22Rv1 (cell line): ENCODE results near the gene TLE1.
"Not testable (repeated sequence)": the region's sequence is repeated elsewhere in the genome, so short reads cannot be mapped to it uniquely, and the experiment has no call there.

Source experiments
- H3K27ac ChIP-seq: fragments of 450-650 bp; 2 replicates; pipeline ENCODE4 v1.5.1; 2017
- CTCF ChIP-seq: fragments of 450-650 bp; IDR thresholded peaks from 2 replicates; pipeline ENCODE4 v1.5.1; 2017; ENCODE audit warnings: mild to moderate bottlenecking
- ZFX ChIP-seq: fragments of 450-650 bp; IDR thresholded peaks from 2 replicates; pipeline ENCODE4 v1.6.1; 2017; ENCODE audit warnings: antibody characterized with exemption, borderline replicate concordance

TLE1 gene

GRCh38 chr9:81650586-81651515 lies 38.5 kb downstream of the TLE1 start:
- TF ChIP-seq ZFX (no peak), CTCF (no peak)
- H3K27ac ChIP-seq, result no peak overlapping the region

DNA sequence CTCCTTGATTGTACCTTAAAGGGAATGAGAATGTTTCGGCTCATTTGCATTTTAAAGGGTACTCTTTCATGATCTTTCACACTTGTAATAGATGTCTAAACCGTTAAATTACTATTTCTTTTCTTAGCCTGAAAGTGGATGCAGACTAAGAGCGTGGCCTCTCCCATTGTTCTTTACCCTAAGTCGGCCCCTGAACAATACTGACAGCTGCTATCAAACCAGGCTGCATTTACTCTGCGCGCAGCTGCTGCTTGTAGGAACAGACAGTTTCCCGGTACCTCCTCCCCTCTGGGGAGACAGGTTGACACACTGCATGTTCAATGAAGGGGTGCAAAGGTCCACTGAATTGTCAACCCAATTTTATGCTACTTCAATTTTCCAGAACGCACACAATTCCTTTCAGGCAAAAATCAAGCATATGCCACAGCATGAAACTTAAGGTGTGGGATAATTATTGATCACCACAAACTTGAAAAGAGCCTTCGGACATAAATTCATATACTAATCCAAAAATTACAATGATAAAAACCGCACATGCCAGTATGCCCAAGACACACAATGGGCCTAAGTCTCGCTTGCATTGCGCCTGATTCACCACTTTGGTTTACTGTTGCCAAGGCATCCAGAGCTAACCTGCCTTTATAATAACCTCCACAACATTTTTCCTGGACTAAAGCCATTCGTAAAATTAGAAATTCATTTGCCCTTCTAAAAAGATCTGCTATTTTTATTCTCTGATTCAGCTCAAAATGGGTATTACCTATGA lies 39.7 kb downstream of the TLE1 start:
- TF ChIP-seq ZFX, result no peak
- TF ChIP-seq CTCF, result no peak
- H3K27ac ChIP-seq, result no peak overlapping the region

GRCh38 chr9:81648891-81649290 lies 40.5 kb downstream of the TLE1 start:
- no peak overlapping the region for H3K27ac ChIP-seq
- TF ChIP-seq CTCF (no peak), ZFX (no peak)

DNA sequence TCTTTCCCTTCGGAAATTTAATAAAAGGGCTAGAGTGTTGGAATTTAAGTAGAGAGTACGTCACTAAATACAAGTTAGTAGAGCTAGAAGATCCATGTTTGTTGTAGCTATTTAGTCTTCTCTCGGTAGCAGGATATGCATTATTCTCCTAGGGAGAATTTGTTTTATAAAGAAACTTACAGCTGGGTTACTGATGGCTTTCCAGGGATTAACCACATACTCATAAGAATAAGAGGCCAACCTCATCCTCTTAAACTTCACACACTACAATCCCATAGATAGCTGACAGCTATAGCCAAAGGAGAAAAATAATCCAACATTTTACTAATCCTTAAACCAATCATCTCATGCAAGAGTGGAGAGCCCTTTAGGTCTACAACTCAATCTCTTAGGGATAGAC lies 43.0 kb downstream of the TLE1 start:
- H3K27ac ChIP-seq, result no peak overlapping the region
- TF ChIP-seq CTCF (no peak), ZFX (no peak)

GRCh38 chr9:81644513-81644912 lies 44.8 kb downstream of the TLE1 start:
- not testable (repeated sequence) for H3K27ac ChIP-seq

DNA sequence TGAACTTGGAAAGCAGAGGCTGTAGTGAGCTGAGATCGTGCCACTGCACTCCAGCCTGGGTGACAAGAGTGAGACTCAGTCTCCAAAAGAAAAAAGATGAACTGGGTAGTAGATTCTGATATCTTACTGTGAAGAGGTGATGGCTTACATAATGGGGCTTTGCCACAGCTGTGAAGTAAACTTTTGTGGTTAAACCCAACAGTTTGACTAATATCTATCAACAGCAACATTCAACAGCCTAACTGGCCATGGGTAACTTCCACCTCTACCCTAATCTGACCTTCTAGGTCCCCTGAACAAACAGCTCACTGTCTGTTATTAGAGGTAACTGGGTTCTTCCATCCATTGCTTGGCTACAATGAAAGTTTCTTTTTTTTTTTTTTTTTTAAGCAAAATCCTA lies 52.1 kb downstream of the TLE1 start:
- TF ChIP-seq CTCF (no peak), ZFX (no peak)
- H3K27ac ChIP-seq, result no peak overlapping the region

DNA sequence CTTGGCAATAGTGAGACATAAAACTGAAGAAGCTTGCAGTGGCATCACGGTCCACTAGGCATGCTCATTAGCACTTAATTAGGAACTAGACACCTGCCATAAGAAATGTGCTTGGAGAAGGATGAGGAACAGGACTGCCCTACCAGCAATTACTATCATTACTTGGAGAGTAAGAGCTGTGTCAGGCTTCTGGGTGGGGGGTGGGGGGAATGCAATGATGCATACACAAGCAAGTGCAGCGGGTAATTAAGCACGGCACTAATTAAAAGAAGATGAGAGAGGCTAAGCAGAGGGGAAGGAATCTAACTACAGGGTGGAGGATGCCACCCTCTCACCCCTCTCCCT lies 53.1 kb downstream of the TLE1 start:
- TF ChIP-seq ZFX (no peak), CTCF (no peak)
- H3K27ac ChIP-seq, result no peak overlapping the region
